Stimulated activated CD4-positive, alpha-beta T cell treated with anti-CD3 and anti-CD28 coated beads, TNF-alpha, amount 100 ng/mL, for 4 hours (primary cell): ENCODE results near the gene USP4.
"Not testable (repeated sequence)": the region's sequence is repeated elsewhere in the genome, so short reads cannot be mapped to it uniquely, and the experiment has no call there.

ENCODE experiments used
- DNase-seq, 3 experiments: peaks; one replicate each; pipeline ENCODE4 v3.0.0-alpha.2; 2020; ENCODE audit warnings: low read depth in 3 of 3

USP4 gene

DNA sequence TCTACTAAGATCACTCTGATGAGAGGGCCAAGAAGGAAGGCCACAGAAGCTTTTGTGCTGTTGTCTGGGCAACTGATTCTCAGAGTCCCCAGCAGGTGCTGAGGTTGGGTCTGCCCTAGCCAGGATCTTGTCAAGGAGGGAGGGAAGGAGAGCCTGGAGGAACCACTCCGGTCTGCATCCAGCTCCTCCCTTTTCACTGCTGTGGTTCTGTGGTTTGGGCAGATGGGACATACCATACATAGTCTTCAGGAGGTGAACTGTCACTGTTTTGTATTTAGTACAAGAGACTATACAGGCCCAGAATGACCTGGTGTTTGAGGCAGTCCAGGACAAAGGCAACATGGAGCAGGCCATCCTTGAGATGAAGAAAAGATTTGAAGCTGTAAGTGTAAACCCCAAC lies 84.7 kb downstream of the USP4 start:
- no peak for DNase-seq

DNA sequence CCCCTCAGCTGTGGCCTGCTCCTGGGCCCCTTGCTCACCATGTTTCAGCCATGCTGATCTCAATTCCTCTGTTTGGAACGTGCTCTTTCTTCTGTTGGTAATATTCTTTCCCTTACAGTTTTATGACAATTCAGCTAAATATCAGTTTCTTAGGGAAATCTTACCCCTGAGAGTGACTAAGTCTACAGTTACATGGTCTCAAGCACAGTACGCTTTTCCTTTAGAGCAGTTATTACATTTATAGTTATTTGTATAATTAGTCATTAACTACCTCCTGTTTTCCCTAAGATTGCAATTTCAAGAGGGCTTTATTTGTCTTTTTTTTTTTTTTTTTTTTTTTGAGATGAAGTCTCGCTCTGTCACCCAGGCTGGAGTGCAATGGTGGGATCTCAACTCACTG lies 86.3 kb downstream of the USP4 start:
- DNase-seq: no peak

DNA sequence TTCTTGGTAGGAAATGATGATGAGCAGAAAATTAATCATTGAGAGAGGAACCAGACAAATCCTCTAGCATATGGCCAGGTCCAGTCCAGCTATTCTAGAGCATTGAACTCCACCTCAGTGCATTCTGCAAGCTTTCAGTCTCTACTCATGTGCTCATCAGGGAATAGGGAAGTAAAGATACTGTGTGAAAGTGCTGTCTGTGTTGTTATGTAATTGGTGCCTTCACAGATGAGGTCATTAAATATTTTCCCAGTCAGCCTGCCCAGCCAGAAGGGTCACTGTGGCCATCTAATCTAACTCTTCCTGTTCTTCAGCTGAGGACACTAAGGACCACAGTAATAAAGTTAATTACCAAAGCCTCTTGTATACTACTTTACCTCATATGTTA lies 91.0 kb downstream of the USP4 start:
- DNase-seq: no peak

DNA sequence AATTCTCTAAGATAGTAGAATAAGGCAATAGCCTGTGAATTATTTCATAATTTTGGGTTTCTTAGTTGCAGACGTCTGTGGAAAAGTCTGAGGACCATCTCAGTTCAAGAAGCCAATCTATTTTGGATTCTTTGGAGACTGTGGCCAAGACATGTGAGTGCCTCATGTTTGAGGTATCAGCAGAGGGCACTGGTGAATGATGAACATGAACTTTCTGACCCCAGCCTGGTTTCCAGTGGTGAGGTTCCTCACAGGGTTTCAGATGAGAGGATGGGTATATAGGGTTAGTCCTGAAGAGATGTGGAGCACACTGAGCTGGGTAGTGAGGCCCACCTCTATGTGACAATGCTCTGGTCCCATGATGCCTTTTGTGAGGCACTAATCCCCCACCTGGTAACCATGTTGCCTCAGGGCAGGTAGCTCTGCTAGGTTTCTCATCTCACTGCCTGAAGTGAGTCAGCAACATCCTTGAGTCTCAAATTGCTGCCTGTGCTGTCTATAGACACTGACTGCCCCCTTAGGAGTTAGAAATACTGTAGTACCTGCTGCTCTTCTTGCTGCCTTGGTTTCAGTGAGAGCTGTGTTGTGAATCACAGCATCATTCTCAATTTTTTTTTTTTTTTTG lies 95.2 kb downstream of the USP4 start:
- DNase-seq: no peak

DNA sequence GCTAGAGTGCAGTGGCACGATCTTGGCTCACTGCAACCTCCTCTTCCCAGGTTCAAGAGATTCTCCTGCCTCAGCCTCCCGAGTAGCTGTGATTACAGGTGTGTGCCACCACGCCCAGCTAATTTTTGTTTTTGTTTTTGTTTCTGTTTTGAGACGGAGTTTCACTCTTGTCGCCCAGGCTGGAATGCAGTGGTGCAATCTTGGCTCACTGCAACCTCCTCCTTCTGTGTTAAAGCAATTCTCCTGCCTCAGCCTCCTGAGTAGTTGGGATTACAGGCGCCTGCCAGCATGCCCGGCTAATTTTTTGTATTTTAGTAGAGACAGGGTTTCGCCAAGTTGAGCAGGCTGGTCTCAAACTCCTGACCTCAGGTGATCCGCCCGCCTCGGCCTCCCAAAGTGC lies 99.8 kb downstream of the USP4 start:
- DNase-seq: not testable (repeated sequence)

DNA sequence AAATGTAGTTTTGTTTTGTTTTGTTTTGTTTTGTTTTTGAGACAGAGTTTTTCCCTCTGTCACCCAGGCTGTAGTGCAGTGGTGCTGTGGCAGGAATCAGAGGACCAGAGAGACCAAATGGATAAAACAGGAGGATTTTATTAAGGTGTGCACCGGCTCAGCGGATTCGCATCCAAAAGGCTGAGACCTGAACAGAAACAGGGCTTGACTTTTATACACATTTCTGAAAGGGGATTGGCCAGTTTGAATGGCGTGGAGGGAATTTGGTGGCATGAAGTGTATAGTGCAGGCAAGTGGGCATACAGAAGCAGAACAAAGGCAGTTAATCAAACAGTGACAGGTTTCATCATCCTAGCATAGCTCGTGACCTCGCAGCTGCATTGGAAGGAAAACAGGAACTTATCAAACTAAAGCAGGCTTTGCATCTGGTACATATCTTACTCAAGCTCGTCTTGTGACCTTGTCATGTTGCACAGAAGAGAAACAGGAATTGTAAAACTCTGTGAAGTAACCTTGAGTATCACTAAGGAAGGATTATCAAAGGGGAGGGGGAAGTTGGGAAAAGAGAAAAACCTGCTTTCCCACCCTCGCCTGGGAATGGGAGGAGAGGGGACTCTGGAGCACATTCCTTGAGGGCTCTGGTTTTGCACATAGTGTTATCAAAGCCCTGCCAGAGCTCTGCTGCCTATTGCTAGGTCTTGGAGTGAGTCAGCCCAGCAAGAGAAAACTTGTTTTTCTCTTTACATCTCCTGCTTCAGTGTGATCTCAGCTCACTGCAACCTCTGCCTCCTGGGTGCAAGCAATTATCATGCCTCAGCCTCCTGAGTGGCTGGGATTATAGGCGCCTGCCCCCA lies 101.4 kb downstream of the USP4 start:
- DNase-seq: no peak

DNA sequence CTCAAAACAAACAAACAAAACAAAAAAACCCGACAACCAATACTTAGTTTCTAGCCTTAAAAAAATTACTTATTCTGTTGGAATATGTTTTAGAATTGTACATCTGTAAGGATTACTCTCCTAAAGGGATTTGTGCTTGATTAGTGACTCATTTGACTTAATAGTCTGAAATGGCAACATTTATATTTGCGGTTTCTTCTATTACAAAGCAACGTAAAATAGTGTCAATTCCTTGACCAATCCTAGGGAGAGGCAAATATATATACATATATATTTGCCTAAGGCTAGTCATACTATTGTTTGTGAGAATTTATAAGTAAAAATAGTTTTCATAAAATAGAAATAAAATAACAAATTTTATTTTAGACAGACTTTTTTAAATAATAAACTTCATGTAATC lies 102.5 kb downstream of the USP4 start:
- no peak for DNase-seq

DNA sequence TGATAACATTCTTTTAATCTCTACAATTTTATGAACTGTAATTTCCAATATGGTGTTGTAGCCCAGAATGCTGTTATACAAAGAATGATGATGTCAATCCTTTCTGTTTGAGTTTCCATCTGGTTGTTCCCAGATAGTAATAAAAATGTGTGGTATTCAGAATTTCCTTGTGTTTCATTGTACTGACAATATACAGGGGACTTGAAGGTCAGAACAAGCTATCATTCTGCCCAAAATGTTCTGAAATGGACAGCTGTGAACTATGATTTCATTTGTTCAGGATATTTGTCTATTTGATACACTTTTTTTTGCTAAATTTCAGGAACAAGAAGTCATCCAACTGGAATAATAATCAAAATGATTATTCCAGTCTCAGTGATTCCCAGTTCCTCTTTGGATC lies 103.6 kb downstream of the USP4 start:
- DNase-seq: no peak

DNA sequence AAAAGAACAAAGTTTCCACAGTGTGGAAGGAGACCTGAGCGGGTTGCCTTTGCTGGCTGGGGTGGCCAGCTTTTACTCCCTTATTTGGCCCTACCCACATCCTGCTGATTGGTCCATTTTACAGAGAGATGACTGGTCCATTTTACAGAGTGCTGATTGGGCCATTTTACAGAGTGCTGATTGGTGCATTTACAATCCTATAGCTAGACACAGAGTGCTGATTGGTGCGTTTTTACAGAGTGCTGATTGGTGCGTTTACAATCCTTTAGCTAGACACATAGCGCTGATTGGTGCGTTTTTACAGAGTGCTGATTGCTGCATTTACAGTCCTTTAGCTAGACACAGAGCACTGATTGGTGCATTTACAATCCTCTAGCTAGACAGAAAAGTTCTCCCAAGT lies 111.0 kb downstream of the USP4 start:
- DNase-seq: not testable (repeated sequence)
